Hematopoietic multipotent progenitor cell treated with erythropoietin and hydrocortisone succinate and interleukin-3 and kit ligand, for 6 days (in vitro differentiated cells): ENCODE measurements around the gene CCDC154.
"Not testable (repeated sequence)": the region's sequence is repeated elsewhere in the genome, so short reads cannot be mapped to it uniquely, and the experiment has no call there.

Source experiments
- DNase-seq: peaks from one replicate; pipeline ENCODE4 v3.0.0-alpha.2; 2015

Gene CCDC154

DNA sequence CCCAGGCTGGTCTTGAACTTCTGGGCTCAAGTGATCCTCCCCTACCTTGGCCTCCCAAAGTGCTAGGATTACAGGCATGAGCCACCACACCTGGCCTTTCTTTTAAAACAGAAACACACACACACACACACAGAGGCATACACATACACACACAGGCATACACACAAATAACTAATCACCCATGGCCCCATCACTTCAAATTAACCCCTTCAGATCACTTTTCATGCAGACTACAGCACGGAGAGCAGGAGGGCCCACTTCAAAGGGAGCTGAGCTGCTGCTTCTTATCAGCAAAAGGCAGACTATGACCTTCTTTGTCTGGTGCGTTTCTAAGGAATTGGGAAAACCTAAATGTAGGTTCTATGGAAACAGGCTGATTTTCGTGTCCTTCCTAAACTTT lies 28.6 kb upstream of the CCDC154 start:
- DNase-seq = peak; percentile 81

DNA sequence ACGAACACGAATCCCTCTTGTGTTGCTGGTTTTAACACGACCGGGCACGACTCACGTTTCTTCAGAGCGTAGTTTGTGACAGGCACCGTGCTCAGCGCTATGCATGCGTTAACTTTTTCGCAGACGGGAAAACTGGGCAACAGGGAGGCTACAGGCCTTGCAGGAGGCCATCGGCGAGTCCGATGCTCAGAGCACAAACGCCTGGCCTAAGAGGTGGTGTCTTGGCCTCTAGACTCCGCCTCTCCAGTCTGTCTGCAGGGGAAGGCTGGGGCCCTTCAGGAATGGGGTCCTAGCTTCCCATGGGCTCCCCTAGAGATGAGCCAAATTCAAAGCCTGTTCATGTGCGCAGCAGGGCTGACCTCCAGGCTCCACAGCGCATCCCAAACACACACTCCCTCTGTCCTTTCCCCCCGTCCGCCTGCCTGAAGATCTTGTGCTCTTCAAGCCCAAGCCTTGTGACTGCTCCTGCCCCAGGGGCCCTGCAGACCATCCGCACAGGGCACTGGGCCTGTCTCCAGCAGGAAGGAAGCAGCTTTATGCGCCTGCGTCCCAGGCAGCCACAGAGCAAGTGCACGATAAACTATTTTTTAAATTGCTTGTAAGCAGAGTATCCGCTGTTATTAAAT lies 27.3 kb upstream of the CCDC154 start:
- peak; percentile 49 for DNase-seq

GRCh38 chr16:1470481-1471251 lies 26.3 kb upstream of the CCDC154 start:
- peak; percentile 43 for DNase-seq

DNA sequence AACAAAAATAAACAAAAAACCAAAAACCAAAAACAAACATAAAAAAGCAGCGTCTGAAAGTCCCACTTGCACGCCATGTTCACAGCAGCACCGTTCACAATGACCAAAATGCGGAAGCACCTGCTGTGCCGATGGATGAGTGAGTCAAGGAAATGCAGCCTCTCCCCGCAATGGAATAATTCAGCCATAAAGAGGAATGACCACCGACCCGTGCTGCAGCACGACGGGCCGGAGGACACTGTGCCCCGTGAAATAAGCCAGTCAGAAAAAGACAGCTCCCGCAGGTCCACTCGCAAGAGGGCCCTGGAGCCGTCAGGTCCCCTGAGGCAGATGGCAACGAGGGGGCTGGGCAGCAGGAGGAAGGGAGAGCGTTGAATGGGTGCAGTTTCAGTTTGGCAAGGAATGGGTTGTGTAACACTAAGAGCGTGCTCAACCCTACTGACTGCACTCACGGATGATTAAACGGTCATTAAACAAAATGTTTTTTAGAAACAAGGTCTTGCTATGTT lies 25.4 kb upstream of the CCDC154 start:
- DNase-seq = peak; percentile 55

GRCh38 chr16:1469141-1469540 lies 24.8 kb upstream of the CCDC154 start:
- DNase-seq = not testable (repeated sequence)

DNA sequence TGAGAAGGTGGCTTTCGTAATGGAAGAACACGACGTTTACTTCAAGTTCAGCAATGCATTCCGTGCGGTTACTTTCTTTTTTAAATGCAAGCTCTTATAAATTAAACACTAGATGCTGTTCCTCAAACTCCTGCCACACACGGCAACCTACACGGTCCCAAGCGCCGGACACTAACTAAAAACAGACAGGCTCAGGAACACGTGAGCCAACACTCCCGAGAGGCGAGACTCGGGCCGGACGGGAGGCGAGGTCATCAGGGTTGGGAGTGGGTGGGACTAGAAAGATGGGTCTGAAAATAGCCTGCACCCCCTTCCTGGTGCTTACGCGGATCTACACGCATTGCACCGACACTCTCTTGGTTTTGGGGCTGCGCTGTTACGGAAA lies 24.1 kb upstream of the CCDC154 start:
- no peak for DNase-seq

DNA sequence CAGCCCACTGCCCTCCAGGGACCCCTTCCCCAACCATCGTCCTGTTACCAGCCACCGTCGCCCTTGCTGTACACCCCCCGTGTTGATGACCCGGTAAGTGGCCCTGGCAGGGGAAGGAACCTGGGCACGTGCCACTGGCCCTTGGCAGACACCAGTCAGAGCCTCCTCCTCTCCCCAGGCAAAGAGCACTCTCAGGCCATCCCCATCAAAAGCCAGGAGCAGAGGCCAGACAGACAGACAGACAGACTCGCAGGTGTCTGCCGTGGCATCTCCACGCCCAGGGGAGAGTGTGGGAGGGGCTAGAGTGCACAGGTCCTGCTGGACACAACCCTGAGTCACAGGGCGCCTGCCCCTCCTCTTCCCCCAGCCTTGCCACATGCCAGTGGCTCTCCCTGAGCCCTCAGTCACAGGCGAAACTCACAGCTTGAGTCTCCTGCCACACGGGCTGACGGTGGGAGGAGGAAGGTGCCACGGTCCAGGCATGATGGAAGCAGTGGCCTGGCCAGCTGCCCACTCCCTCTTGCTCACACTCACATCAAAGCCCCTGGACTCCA lies 22.7 kb upstream of the CCDC154 start:
- no peak for DNase-seq

GRCh38 chr16:1466054-1466453 lies 21.7 kb upstream of the CCDC154 start:
- no peak for DNase-seq

GRCh38 chr16:1465567-1465915 lies 21.2 kb upstream of the CCDC154 start:
- no peak for DNase-seq

DNA sequence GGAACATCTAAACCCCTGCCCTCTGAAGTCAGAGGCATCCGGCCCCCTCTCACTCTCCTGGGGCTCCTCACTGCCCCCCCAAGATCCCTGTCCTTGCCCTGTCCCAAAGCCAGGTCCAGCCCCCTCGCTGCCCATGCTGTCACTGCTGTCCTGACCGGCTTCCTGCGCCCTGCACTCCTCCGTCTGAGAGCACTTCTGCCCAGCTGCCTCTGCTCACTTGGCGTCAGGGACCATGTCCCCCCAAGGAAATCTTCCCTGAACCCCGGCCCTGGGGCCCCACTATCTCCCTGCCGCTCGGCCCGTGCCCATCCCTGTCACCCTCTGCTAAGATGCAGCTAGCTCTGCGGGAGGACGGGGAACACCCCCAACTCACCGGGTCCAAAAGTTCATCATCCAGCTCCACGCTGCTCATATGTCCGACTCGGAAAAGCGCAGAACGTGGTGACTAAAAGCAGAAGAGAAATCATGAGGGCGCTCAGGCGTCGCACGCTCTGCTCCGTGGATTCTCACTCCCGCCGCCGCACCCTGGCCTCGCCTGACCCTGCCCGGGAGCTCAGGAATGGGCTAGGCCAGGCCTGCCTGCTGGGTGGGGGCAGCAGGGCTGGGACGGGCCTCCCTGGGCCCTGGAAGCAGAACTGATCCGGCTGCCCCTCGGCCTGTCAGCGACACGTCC lies 20.7 kb upstream of the CCDC154 start:
- DNase-seq = no peak

- no peak for DNase-seq
Measured at GRCh38 chr16:1464196-1464893, 20.0 kb upstream of the CCDC154 start.

- no peak for DNase-seq
Measured at GRCh38 chr16:1461146-1461545, 16.8 kb upstream of the CCDC154 start.

DNA sequence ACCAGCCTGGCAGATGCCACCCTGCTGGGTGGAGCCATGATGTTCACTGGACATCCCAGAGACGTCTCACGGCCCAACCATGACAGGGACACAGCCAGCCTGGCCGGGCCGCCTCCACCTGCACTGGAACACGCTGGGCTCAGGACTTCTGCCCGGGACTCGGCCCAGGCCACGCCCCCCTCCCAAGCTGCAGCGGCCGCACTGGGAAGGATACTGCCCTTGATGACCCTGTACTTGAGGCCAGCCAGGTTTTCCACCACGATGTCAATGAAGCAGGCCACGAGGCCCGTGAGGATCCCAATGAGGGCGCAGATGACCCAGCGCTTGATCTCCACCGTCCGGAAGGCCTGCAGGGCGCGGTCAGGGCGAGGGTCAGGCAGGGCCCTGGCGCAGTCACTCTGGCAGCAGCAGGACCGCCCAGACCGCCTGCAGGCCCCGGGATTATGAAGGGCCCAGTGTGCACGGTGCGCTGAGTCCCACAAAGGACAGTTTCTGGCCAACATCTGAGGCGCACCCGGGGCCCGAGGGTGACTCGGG lies 16.3 kb upstream of the CCDC154 start:
- DNase-seq = no peak

DNA sequence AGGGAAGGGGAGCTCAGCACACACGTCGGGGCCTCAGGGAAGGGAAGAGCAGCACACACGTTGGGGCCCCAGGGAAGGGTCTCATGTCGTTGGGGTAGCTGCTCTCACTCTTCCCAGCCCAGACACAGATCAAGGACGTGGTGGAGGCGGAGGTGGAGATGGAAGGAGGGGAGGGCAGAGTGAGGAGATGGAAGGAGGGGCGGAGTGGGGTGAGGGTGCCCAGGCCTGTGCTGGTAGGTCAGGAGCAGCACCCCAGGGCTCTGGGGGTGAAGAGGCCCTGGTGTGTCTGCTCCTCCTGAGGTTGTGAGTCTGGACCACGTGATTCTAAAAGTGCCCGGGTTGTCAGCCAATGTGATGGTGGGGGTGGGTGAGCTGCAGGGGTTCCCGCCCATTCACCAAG lies 15.6 kb upstream of the CCDC154 start:
- DNase-seq = no peak

- no peak for DNase-seq
Measured at GRCh38 chr16:1458977-1459341, 14.6 kb upstream of the CCDC154 start.

GRCh38 chr16:1458336-1458976 lies 14.1 kb upstream of the CCDC154 start:
- no peak for DNase-seq

DNA sequence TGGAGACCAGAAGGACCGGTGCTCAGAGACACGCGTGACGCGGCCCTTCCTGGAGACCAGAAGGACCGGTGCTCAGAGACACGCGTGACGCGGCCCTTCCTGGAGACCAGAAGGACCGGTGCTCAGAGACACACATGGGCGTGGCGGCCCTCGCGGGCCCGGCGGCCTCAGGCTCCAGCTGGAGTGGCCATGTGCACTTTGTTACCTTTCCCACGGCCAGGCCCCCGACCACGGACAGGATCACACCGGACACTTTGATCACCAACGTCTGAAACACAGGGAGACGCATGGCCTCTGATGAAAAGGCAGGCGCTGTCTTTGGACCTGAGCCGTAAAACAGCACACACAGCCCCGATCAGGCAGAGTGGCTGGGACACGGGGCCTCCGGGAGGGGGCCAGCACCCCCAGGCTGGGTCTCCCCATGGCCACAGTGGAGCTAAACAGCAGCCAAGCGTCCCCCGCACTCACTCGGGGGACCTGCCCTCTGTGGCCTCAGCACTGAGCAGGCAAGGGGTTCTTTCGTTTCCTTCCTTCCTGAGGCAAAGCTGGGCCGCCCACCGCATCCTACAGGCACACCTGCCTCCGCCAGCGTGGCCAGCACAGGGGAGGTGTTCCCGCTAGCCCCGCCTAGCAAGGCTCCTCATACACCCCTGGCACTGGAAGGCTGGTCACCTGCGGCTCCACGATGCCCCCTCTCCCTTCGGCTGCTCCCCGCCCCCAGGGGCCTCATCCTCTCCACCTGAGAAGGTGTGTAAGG lies 13.3 kb upstream of the CCDC154 start:
- DNase-seq = no peak

DNA sequence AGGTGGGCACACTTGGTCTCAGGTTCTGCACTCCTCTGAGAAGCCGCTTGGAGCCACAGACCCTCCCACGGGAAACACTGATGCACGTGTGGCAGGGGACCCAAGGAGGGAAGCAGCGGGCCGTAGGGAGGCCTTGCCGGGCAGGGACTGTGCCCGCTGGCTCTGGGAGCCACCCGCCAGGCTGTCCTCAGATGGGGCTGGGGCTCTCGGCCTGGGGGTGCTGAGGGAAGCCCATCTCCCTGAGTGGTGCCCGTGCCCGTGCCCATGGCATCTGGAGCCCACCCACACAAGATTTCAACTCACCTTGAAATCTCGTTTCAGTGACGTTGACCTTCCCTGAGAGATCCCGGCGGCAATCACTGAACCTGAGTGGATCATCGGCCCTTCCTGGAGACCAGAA lies 12.6 kb upstream of the CCDC154 start:
- DNase-seq = no peak

DNA sequence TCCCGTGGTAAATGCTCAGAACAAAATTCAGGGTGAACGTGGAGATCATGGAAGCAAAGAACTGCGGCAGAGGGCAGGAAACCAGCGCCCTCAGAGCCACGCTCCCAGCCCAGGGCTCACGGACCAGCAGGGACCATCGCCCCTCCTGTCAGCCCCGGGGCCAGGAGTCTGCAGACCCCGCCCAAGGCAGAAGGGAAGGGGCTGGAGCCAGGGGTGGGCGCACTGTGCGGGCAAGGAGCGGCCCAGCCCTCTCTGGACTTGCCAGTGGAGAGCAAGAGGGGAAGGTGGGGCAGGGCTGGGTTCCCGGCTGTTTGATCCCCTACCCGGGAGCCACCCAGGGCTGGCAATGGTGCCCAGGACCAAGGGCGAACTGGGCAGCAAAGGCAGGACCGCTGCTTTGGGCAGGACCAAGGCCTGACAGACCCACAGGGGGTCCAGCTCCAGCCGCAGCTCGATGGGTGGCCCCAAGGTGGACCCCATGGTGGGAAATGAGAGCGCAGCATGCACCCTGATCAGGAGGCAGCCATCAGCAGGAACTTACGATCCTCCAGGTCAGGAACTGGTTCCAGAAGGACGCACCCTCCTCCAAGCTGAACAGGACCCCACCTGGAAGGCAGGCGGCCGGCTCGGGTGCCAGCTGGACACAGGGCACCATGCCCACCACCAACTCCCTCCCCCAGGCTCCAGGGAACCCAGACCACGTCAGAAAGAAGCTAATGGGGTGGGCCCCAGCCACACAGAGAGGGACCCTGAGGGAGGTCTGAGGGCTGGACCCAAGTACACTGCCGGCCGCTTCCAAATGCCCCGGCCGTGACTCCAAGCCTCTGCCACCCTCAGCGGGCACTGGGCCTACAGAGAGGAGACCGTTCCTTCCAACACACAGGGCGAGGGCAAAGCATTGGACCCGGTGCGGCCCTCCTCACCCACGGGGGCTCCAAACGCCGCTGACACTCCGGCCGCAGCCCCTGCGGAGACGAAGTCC lies 11.1 kb upstream of the CCDC154 start:
- no peak for DNase-seq

DNA sequence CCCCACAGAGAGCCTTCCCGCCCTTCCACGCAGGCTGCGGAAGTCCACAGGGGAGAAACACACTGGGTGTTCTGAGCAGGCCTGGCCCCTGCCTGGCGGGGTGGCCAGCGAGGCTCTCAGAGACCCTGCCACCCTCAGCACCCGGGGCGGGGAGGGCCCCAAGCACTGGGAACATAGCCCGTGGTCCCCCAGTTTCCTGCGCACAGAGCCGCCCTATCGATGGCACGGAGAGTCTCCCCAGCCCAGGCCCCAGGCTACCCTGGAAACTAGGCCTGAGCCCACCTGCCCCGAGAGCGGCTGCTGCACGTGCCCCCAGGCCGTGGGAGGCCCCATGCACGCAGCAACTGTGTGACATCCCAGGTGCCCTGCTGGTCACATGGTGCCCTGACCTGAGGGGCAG lies 10.2 kb upstream of the CCDC154 start:
- DNase-seq = no peak
